ENCODE data around the gene BMP4.

- TF ChIP-seq POLR2AphosphoS5 (IDR thresholded peaks at IDR 0.05): no peak
- TF ChIP-seq CTCF (IDR thresholded peaks at IDR 0.05): no peak
- no peak for TF ChIP-seq EP300 (IDR thresholded peaks at IDR 0.05)
- no peak for TF ChIP-seq POLR2A (IDR thresholded peaks at IDR 0.05)
These were observed 26.5 kb upstream of the BMP4 start for GRCh38 chr14:53983112-53983511.

Data from stomach (tissue), 4 donors.